HG03457 (cell line): ENCODE measurements around the gene SH2D3C.

Experiments used
- ATAC-seq: cut with Tn5 transposase; IDR thresholded peaks from one replicate; pipeline ENCODE4 v1.9.1; 2021; ENCODE audit warnings: moderate number of reproducible peaks; ENCODE audit not compliant: unreplicated experiment

The SH2D3C gene, protein sequence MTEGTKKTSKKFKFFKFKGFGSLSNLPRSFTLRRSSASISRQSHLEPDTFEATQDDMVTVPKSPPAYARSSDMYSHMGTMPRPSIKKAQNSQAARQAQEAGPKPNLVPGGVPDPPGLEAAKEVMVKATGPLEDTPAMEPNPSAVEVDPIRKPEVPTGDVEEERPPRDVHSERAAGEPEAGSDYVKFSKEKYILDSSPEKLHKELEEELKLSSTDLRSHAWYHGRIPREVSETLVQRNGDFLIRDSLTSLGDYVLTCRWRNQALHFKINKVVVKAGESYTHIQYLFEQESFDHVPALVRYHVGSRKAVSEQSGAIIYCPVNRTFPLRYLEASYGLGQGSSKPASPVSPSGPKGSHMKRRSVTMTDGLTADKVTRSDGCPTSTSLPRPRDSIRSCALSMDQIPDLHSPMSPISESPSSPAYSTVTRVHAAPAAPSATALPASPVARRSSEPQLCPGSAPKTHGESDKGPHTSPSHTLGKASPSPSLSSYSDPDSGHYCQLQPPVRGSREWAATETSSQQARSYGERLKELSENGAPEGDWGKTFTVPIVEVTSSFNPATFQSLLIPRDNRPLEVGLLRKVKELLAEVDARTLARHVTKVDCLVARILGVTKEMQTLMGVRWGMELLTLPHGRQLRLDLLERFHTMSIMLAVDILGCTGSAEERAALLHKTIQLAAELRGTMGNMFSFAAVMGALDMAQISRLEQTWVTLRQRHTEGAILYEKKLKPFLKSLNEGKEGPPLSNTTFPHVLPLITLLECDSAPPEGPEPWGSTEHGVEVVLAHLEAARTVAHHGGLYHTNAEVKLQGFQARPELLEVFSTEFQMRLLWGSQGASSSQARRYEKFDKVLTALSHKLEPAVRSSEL

GRCh38 chr9:127778280-127779135, at the start of gene SH2D3C:
TSS of gene SH2D3C (minus strand) at chr9:127778666. CDS start at chr9:127778627, 39 bp downstream.
- no peak for ATAC-seq

DNA sequence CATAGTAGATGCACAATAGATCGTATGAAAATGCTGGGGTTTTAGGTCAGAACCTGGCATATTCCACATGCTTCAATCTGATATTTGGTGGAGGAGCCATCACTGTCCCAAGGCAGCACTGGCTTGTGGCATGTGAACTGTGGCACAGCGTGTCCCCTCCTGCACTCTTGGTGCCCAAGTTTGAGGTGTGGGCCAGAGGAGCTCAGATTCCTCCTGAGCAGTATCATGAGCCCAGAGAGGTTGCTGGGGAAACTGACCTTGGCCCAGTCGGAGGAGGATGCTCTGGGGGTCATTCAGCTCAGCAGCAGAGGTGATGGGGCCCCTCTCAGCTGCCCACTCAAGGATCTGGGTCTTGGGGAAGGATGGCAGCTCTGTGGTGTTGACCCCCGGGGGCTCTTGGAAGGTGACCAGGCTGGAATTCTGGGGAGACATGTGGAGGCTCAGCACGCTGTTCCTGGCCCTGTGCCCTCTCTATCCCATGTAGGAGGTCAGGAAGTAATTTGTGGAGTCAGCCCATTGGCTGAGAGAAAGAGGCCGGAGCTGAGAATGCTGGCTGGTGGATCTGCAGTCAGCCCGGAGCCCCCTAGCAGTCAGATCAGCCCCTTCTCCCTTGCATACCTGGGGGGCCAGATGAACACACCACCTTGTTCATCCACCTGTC, 47.9 kb upstream of the SH2D3C start:
- ATAC-seq = no peak

DNA sequence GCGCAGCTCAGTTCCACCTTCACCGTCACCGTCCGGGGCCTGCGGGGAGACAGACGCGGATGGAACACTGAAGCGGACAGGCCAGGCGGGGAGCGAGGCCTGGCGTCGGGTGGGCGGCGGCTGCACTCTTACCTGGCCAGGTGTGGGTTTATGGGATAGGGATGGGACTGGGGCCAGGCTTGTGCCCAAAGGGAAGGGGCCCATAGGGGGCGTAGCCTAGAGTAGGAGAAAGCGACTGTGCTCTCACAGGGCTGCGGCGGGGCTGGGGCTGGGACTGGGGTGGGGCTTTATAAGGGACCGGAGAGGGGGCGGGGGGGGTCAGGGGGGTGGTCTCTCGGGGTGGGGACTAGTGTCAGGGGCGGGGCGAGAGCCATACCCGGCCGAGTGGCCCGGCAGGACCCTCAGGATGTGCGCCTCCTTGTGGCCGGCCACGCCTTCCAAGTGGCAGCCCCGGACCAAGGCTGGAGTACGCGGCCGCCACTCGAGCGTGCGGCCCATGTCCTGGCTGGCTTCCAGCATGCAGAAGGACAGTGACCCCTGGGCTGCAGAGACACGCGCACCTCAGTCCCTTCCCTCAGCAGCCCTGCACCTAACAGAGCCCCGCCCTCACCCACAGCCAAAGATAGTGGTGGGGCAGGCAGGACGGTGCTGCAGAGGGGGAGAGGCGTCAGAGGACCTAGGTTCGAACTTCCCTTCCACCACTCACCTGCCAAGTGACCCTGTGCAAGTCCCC, 47.0 kb upstream of the SH2D3C start:
- no peak for ATAC-seq

- ATAC-seq = no peak
These were observed 43.6 kb upstream of the SH2D3C start for GRCh38 chr9:127822108-127822507.

DNA sequence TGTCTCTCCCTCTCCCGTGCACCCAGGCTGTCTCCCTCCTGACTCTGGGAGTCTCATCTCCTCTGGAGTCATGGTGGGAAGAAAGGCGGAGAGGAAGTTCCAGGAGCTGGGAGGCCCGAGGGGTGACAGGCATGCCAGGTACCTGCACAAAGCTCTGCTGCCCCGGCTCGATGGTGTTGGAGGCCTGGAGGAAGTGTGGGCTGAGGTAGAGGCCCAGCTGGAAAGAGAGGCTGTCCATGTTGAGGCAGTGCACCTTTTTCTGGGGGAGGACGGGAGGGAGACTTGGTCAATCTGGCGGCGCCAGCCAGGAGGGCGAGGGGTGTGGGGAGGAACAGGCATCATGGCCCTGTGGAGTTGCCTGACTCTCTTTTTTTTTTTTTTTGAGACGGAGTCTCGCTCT, 40.1 kb upstream of the SH2D3C start:
- ATAC-seq = no peak

- no peak for ATAC-seq
These were observed 39.5 kb upstream of the SH2D3C start for GRCh38 chr9:127817881-127818434.

DNA sequence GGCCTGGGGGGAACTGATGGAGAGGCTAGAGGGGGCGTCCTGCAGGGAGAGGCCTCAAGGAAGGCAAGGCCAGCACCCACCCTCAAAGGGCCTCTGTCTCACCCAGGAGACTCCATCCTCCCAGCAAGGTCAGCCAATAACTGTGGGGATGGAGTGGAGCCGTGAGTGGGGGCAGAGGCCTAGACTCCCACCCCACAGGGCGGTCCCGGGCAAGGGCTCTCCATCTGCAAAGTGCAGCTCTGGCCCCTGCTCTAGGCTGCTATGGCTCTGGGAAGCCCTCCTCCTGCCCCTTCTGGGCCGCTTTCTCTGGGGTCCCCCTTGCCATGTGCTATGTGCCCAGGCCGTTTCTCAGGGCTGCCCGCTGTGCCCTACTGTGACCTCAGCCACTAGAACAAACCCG, 38.3 kb upstream of the SH2D3C start:
- no peak for ATAC-seq

GRCh38 chr9:127816362-127816725, 37.9 kb upstream of the SH2D3C start:
- ATAC-seq = no peak

DNA sequence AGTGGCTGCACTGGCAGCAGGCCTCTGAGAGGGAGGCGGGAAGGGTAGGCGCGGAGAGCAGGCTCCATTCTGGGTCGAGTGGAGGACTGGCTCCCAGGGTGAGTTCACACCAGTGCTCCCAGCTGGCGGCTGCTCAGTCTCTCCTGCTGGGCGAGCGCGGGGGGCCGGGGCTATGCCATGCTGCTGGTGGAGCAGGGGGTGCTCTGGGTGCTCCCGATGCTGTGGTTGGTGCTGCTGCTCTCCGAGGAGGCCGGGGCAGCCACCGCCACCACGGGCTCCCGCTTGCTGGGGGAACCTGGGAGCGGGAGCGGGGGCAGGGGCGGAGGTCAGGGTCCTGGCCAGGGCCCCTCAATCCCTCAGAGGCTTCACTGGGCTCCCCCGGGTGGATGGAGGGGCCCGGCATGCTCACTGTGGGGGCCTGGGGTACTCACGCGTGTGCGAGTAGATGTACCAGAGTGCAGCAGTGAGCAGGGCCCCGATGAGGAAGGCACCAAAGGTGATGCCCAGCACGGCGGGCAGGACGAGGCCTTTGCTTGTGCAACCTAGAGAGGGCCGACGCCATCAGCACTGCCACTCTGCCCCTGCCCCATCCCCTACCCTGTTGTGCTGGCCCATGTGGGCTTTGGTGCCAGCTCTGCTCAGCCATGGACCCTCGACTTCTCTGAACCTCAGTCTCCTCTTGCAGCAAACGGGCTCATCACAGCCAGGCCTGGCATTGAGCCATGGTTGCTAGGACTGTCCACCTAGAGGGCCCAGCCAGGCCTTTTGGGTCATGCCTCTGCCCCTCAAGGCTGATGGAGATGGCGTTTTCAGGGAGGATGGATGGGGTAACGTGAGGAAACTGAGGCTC, 37.3 kb upstream of the SH2D3C start:
- no peak for ATAC-seq

GRCh38 chr9:127814619-127815511, 36.4 kb upstream of the SH2D3C start:
- ATAC-seq = no peak

- no peak for ATAC-seq
These were observed 35.3 kb upstream of the SH2D3C start for GRCh38 chr9:127813686-127814226.

DNA sequence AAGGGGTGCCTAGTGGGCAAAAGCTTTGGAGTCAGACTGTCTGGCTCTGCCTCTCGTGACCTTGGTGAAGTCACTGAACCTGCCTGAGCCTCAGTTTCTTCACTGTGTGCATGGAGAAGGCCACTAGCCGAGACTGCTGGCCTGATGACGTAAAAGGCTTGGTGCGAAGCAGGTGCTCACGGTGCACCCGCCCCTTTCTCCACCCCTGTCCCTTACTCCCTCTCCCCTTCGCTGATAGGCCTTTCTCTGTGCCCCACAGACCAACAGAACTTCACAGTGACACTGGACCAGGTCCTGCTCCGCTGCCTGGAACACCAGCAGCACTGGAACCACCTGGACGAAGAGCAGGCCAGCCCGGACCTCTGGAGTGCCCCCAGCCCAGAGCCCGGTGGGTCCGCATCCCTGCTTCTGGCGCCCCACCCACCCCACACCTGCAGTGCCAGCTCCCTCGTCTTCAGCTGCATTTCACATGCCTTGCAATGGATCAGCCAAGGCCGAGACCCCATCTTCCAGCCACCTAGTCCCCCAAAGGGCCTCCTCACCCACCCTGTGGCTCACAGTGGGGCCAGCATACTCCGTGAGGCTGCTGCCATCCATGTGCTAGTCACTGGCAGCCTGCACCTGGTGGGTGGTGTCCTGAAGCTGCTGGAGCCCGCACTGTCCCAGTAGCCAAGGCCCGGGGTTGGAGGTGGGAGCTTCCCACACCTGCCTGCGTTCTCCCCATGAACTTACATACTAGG, 34.6 kb upstream of the SH2D3C start:
- ATAC-seq = no peak

DNA sequence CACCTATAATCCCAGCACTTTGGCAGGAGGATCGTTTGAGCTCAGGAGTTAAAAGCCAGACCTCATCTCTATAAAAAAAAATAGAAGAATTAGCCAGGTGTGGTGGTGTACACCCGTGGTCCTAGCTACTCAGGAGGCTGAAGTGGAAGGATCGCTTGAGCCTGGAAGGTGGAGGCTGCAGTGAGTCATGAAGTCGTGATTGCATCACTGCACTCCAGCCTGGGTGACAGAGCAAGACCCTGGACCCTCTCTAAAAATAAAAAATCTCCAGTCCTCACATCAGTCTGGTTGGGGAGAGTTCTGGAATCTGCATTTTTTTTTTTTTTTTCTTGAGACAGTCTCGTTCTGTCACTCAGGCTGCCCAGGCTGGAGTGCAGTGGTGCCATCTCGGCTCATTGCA, 33.5 kb upstream of the SH2D3C start:
- ATAC-seq = no peak

- no peak for ATAC-seq
These were observed 32.1 kb upstream of the SH2D3C start for GRCh38 chr9:127810378-127811187.

- ATAC-seq = no peak
These were observed 31.3 kb upstream of the SH2D3C start for GRCh38 chr9:127809540-127810377.
